ENCODE results near the gene C4A. TPM values are rescaled to one million over a fixed set of nuclear protein-coding genes. Genes with fewer than 3 reads are reported as not detected.
"Not testable (repeated sequence)": the region's sequence is repeated elsewhere in the genome, so short reads cannot be mapped to it uniquely, and the experiment has no call there.

Gene C4A
- total RNA-seq, 4 donors from 2014 or later = 16.9 to 210 (median 33.6) TPM

- no CpG with 5 or more reads among the region's 6 CpGs for WGBS, 2 donors (ENCODE audit: low coverage in 1 of 2)
- H3K27ac ChIP-seq; intact Hi-C loops (cut with DNase I; ENCODE audit: low total_unique reads); DNase-seq; H3K4me3 ChIP-seq; H3K27me3 ChIP-seq; in situ Hi-C loops (cut with MboI; ENCODE audit: low pct_ligation_motif_present in 1 of 4, low pct_unique_long_range_greater_than_20kb in 1 of 4, low sequenced_read_pairs in 3 of 4); H3K36me3 ChIP-seq; H3K4me1 ChIP-seq; H3K9me3 ChIP-seq: not testable (repeated sequence)
Observed at GRCh38 chr6:32014547-32014946, 32.7 kb downstream of the C4A start, which contains the start of gene C4B. C4B (plus strand) TSS chr6:32014795; CDS start chr6:32014846, 51 bp downstream.

DNA sequence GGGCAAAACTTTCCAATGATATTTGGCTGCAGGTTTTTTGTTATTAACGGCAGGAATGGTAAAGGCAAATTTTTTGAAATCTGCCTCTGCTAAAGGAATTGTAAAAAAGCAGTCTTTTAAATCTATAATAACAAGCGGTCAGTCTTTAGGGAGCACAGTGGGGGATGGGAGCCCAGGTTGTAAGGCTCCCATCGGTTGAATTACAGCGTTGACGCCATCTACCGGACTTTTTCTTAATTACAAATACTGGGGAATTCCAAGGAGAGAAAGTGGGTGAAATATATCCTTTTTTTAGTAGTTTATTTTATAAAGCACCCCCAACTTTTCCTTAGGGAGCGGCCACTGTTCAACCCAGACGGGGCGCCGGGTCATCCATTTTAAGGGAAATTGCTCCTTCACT is 40.2 kb downstream of the C4A start:
- H3K9me3 ChIP-seq; H3K36me3 ChIP-seq; H3K4me1 ChIP-seq; DNase-seq; H3K27me3 ChIP-seq; H3K4me3 ChIP-seq; in situ Hi-C loops (cut with MboI; ENCODE audit: low pct_ligation_motif_present in 1 of 4, low pct_unique_long_range_greater_than_20kb in 1 of 4, low sequenced_read_pairs in 3 of 4); intact Hi-C loops (cut with DNase I; ENCODE audit: low total_unique reads); H3K27ac ChIP-seq: not testable (repeated sequence)
- no CpG with 5 or more reads among the region's 10 CpGs for WGBS, 2 donors (ENCODE audit: low coverage in 1 of 2)

GRCh38 chr6:32028631-32029030 is 46.8 kb downstream of the C4A start:
- H3K27me3 ChIP-seq; H3K4me3 ChIP-seq; H3K27ac ChIP-seq; H3K36me3 ChIP-seq; H3K4me1 ChIP-seq; in situ Hi-C loops (cut with MboI; ENCODE audit: low pct_ligation_motif_present in 1 of 4, low pct_unique_long_range_greater_than_20kb in 1 of 4, low sequenced_read_pairs in 3 of 4); DNase-seq; intact Hi-C loops (cut with DNase I; ENCODE audit: low total_unique reads); H3K9me3 ChIP-seq: not testable (repeated sequence)
- 69% methylated on average over 4 of the region's 10 CpGs; no CpG with 5 or more reads in 1 of the 2 donors for WGBS, 2 donors (ENCODE audit: low coverage in 1 of 2)

DNA sequence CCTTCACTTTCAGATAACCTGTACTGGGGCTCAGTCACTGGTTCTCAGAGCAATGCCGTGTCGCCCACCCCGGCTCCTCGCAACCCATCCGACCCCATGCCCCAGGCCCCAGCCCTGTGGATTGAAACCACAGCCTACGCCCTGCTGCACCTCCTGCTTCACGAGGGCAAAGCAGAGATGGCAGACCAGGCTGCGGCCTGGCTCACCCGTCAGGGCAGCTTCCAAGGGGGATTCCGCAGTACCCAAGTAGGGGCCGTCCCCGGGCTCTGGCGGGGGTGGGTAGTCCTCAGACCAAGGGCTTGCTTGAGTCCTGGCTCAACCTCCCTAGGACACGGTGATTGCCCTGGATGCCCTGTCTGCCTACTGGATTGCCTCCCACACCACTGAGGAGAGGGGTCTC is 47.7 kb downstream of the C4A start:
- H3K27me3 ChIP-seq; H3K27ac ChIP-seq; H3K36me3 ChIP-seq; H3K4me1 ChIP-seq; intact Hi-C loops (cut with DNase I; ENCODE audit: low total_unique reads); H3K4me3 ChIP-seq; H3K9me3 ChIP-seq; in situ Hi-C loops (cut with MboI; ENCODE audit: low pct_ligation_motif_present in 1 of 4, low pct_unique_long_range_greater_than_20kb in 1 of 4, low sequenced_read_pairs in 3 of 4); DNase-seq: not testable (repeated sequence)
- 87% methylated on average over 3 of the region's 14 CpGs; no CpG with 5 or more reads in 1 of the 2 donors for WGBS, 2 donors (ENCODE audit: low coverage in 1 of 2)

GRCh38 chr6:32035283-32036013 is 53.6 kb downstream of the C4A start:
- H3K4me3 ChIP-seq; H3K9me3 ChIP-seq; intact Hi-C loops (cut with DNase I; ENCODE audit: low total_unique reads); H3K27me3 ChIP-seq; DNase-seq; H3K4me1 ChIP-seq; in situ Hi-C loops (cut with MboI; ENCODE audit: low pct_ligation_motif_present in 1 of 4, low pct_unique_long_range_greater_than_20kb in 1 of 4, low sequenced_read_pairs in 3 of 4); H3K27ac ChIP-seq; H3K36me3 ChIP-seq: not testable (repeated sequence)
- WGBS, 2 donors (ENCODE audit: low coverage in 1 of 2) = no CpG with 5 or more reads among the region's 16 CpGs

DNA sequence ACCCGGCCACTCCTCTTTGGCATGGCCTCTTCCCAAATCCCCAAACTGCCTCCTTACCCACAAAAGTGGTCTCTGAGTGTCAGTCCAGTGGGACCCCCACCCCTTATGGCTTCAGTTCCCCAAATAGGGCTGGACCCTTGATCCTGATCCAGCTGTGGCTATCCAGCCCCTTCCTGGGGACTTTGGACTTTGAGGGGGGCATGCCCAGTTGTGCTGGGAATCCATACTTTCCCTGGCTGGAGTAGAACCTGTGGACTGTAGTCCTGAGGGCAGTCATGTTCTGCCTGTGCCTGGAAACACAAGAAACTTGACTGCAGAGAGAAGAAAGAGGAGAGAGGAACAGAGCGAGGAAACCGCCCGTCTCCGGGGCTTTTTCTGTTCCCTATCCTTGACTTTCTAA is 55.3 kb downstream of the C4A start:
- H3K36me3 ChIP-seq; H3K9me3 ChIP-seq; H3K4me1 ChIP-seq; H3K27ac ChIP-seq; H3K27me3 ChIP-seq; in situ Hi-C loops (cut with MboI; ENCODE audit: low pct_ligation_motif_present in 1 of 4, low pct_unique_long_range_greater_than_20kb in 1 of 4, low sequenced_read_pairs in 3 of 4); intact Hi-C loops (cut with DNase I; ENCODE audit: low total_unique reads); DNase-seq; H3K4me3 ChIP-seq: not testable (repeated sequence)
- WGBS, 2 donors (ENCODE audit: low coverage in 1 of 2) = 76% methylated on average over 5 of the region's 5 CpGs; no CpG with 5 or more reads in 1 of the 2 donors

- H3K4me3 ChIP-seq; intact Hi-C loops (cut with DNase I; ENCODE audit: low total_unique reads); H3K27ac ChIP-seq; H3K27me3 ChIP-seq; DNase-seq; H3K9me3 ChIP-seq; H3K4me1 ChIP-seq; in situ Hi-C loops (cut with MboI; ENCODE audit: low pct_ligation_motif_present in 1 of 4, low pct_unique_long_range_greater_than_20kb in 1 of 4, low sequenced_read_pairs in 3 of 4); H3K36me3 ChIP-seq: not testable (repeated sequence)
- 77% methylated on average over 14 of the region's 19 CpGs; no CpG with 5 or more reads in 1 of the 2 donors for WGBS, 2 donors (ENCODE audit: low coverage in 1 of 2)
Observed at GRCh38 chr6:32037598-32038524, 56.0 kb downstream of the C4A start, which contains the start of gene CYP21A2. CYP21A2 (plus strand) TSS chr6:32038415; CDS start chr6:32038423, 8 bp downstream.

- in situ Hi-C loops (cut with MboI; ENCODE audit: low pct_ligation_motif_present in 1 of 4, low pct_unique_long_range_greater_than_20kb in 1 of 4, low sequenced_read_pairs in 3 of 4); intact Hi-C loops (cut with DNase I; ENCODE audit: low total_unique reads); H3K4me3 ChIP-seq; DNase-seq; H3K27me3 ChIP-seq; H3K36me3 ChIP-seq; H3K27ac ChIP-seq; H3K4me1 ChIP-seq; H3K9me3 ChIP-seq: not testable (repeated sequence)
- 79% methylated on average over 4 of the region's 5 CpGs; no CpG with 5 or more reads in 1 of the 2 donors for WGBS, 2 donors (ENCODE audit: low coverage in 1 of 2)
Observed at GRCh38 chr6:32038878-32039277, 57.0 kb downstream of the C4A start.

GRCh38 chr6:32039321-32040274 is 57.7 kb downstream of the C4A start:
- H3K4me3 ChIP-seq; in situ Hi-C loops (cut with MboI; ENCODE audit: low pct_ligation_motif_present in 1 of 4, low pct_unique_long_range_greater_than_20kb in 1 of 4, low sequenced_read_pairs in 3 of 4); H3K36me3 ChIP-seq; DNase-seq; intact Hi-C loops (cut with DNase I; ENCODE audit: low total_unique reads); H3K27me3 ChIP-seq; H3K9me3 ChIP-seq; H3K4me1 ChIP-seq; H3K27ac ChIP-seq: not testable (repeated sequence)
- 78% methylated on average over 22 of the region's 24 CpGs; no CpG with 5 or more reads in 1 of the 2 donors for WGBS, 2 donors (ENCODE audit: low coverage in 1 of 2)

Measured in transverse colon (tissue), 4 donors.